Endothelial cell of umbilical vein (primary cell): ENCODE data around the gene MAN1A2. TPM values are rescaled to one million over a fixed set of nuclear protein-coding genes. Genes with fewer than 3 reads are reported as not detected.
A peak's percentile ranks its signal among the peaks of the same experiment; 100 is the strongest.

Experiments used
- BruUV-seq: library from RNA; stranded (reverse); fragments of 400-500 nt; replicated peaks from 2 replicates; lab custom pipeline; 2021; lab: Mats Ljungman, UMichigan
- CTCF ChIA-PET: fragments of 300-600, 350-600 bp; sonication (Branson Sonifier 250); formaldehyde crosslinking; loops from one replicate; lab custom pipeline; 2021; ENCODE audit warnings: antibody characterized with exemption, inconsistent platforms; lab: Charles Lee
- POLR2A ChIA-PET: fragments of 300-600, 350-600 bp; sonication (Branson Sonifier 250); formaldehyde crosslinking; loops from one replicate; lab custom pipeline; 2021; ENCODE audit warnings: antibody characterized with exemption, inconsistent platforms; lab: Charles Lee
- DNase-seq: peaks from one replicate; pipeline ENCODE4 v3.0.0-alpha.2; 2011; ENCODE audit warnings: low read depth, low spot score
- FAIRE-seq: peaks from 2 replicates; lab custom pipeline; 2011; peaks lifted over from hg19 to GRCh38; lab: Jason Lieb, UNC
- H2AFZ ChIP-seq: 2 replicates; pipeline ENCODE4 v1.6.0; 2012; ENCODE audit warnings: low read depth, low read length, control low read depth, inconsistent platforms
- H3K27ac ChIP-seq: 2 replicates; pipeline ENCODE4 v1.5.1; 2011; ENCODE audit warnings: low read depth, mild to moderate bottlenecking, control low read depth, low read length, moderate library complexity; ENCODE audit not compliant: insufficient read depth
- H3K27me3 ChIP-seq, 2 experiments: 2 replicates each; pipeline versions ENCODE4 v1.6.0 to v1.6.1; 2011; ENCODE audit warnings: low read length in 2 of 2, mixed read lengths in 1 of 2; ENCODE audit not compliant: control insufficient read depth in 2 of 2, insufficient read depth in 2 of 2
- H3K36me3 ChIP-seq, 2 experiments: 2 replicates in 1 of 2; 3 replicates in 1 of 2; pipeline ENCODE4 v1.5.1; 2011; ENCODE audit warnings: low read length in 2 of 2, mild to moderate bottlenecking in 1 of 2, moderate library complexity in 1 of 2; ENCODE audit not compliant: control insufficient read depth in 2 of 2, insufficient read depth in 2 of 2; ENCODE audit errors: extremely low read depth in 1 of 2
- H3K4me1 ChIP-seq: 3 replicates; pipeline ENCODE4 v1.5.1; 2011; ENCODE audit warnings: mild to moderate bottlenecking, low read length; ENCODE audit not compliant: control insufficient read depth, insufficient read depth; ENCODE audit errors: extremely low read depth
- H3K4me2 ChIP-seq: 2 replicates; pipeline ENCODE4 v1.6.1; 2011; ENCODE audit warnings: low read length, control low read depth, mixed read lengths; ENCODE audit not compliant: insufficient read depth
- H3K4me3 ChIP-seq, 3 experiments: fragments of 200-600 bp in 1 of 3; sonication (generic), shearing (Covaris generic) in 1 of 3; replicated peaks in 1 of 3; 2 replicates each; pipeline ENCODE4 v1.5.1; 2011 to 2016; ENCODE audit warnings: control low read depth in 3 of 3, low read length in 3 of 3, mild to moderate bottlenecking in 2 of 3, inconsistent platforms in 1 of 3, low read depth in 1 of 3, moderate library complexity in 1 of 3; ENCODE audit not compliant: insufficient read depth in 1 of 3
- H3K79me2 ChIP-seq: 2 replicates; pipeline ENCODE4 v1.6.0; 2012; ENCODE audit warnings: low read length, inconsistent platforms; ENCODE audit not compliant: control insufficient read depth, insufficient read depth
- H3K9ac ChIP-seq: replicated peaks from 2 replicates; pipeline ENCODE3; 2011; ENCODE audit warnings: low read length, control low read depth; ENCODE audit not compliant: insufficient read depth; ENCODE audit errors: extremely low read depth
- H3K9me1 ChIP-seq: replicated peaks from 3 replicates; pipeline ENCODE4 v1.6.0; 2011; ENCODE audit warnings: mild to moderate bottlenecking, low read length; ENCODE audit not compliant: control insufficient read depth, insufficient read depth; ENCODE audit errors: extremely low read depth
- H3K9me3 ChIP-seq: replicated peaks from 2 replicates; pipeline ENCODE4 v1.5.1; 2012; ENCODE audit warnings: low read length, inconsistent platforms; ENCODE audit not compliant: control insufficient read depth, insufficient read depth
- H4K20me1 ChIP-seq: replicated peaks from 2 replicates; pipeline ENCODE3; 2011; ENCODE audit warnings: mild to moderate bottlenecking, low read length; ENCODE audit not compliant: control insufficient read depth, insufficient read depth; ENCODE audit errors: extremely low read depth
- CTCF ChIP-seq, 2 donors: IDR thresholded peaks; 1 replicate in 1 of 2; 2 replicates in 1 of 2; pipeline ENCODE4 v1.5.1; 2011; ENCODE audit warnings: low read length in 2 of 2, mild to moderate bottlenecking in 2 of 2, moderate library complexity in 2 of 2, control low read depth in 1 of 2, inconsistent platforms in 1 of 2, low read depth in 1 of 2; ENCODE audit not compliant: insufficient read depth in 1 of 2; ENCODE audit errors: extremely low read depth in 1 of 2
- EZH2 ChIP-seq: IDR thresholded peaks from 2 replicates; pipeline ENCODE4 v1.6.1; 2012; ENCODE audit warnings: borderline replicate concordance, low read depth, mild to moderate bottlenecking, moderate library complexity, low read length, inconsistent platforms; ENCODE audit not compliant: severe bottlenecking
- FOS ChIP-seq: IDR thresholded peaks from 2 replicates; pipeline ENCODE4 v1.6.1; 2011; ENCODE audit warnings: mild to moderate bottlenecking, low read length, moderate library complexity, borderline replicate concordance; ENCODE audit not compliant: insufficient read depth
- GATA2 ChIP-seq: IDR thresholded peaks from 2 replicates; pipeline ENCODE4 v1.7.0; 2011; ENCODE audit warnings: low read depth, mild to moderate bottlenecking, moderate library complexity, mixed read lengths, low read length; ENCODE audit not compliant: insufficient read length, insufficient read depth
- JUN ChIP-seq: IDR thresholded peaks from 2 replicates; pipeline ENCODE4 v1.6.1; 2011; ENCODE audit warnings: borderline replicate concordance, low read depth; ENCODE audit not compliant: insufficient read length, insufficient read depth
- MAX ChIP-seq: IDR thresholded peaks from 2 replicates; pipeline ENCODE4 v1.6.1; 2011; ENCODE audit not compliant: insufficient read depth, insufficient read length
- MYC ChIP-seq: IDR thresholded peaks from one replicate; pipeline ENCODE4 v1.6.1; 2011; ENCODE audit warnings: mild to moderate bottlenecking, low read depth, low read length
- POLR2A ChIP-seq: IDR thresholded peaks from 2 replicates; pipeline ENCODE4 v1.6.1; 2012; ENCODE audit warnings: low read depth, mild to moderate bottlenecking, control low read depth, low read length
- POLR2AphosphoS5 ChIP-seq: IDR thresholded peaks from 2 replicates; pipeline ENCODE4 v1.6.1; 2012; ENCODE audit warnings: low read depth, mild to moderate bottlenecking, control low read depth, low read length, moderate library complexity; ENCODE audit not compliant: insufficient read depth
- dilution Hi-C: fragments of 300-500 bp; cut with MboI; formaldehyde crosslinking; loops from one replicate; pipeline ENCODE4 v1.15.0; 2019; ENCODE audit warnings: low sequenced_read_pairs; ENCODE audit not compliant: extremely low pct_ligation_motif_present
- intact Hi-C: fragments of 100-400 bp; cut with micrococcal nuclease; formaldehyde crosslinking; loops from one replicate; pipeline ENCODE4 v1.10.0; 2022
- polyA plus RNA-seq, 4 experiments: library from polyadenylated mRNA; depleted of rRNA in 3 of 4; stranded (reverse) in 3 of 4; unstranded in 1 of 4; fragments of >200 nt; gene quantifications; 2 replicates each; pipeline versions ENCODE4 v1.2.1 to v1.2.3, GENCODE V29; 2011 to 2012; ENCODE audit warnings: missing spikeins in 1 of 4
- total RNA-seq: library from RNA; stranded (reverse); gene quantifications from 2 replicates; pipeline ENCODE4 v1.2.3, GENCODE V29; 2021

Gene MAN1A2
- total and polyA plus RNA-seq, 2 donors (not counting 3 experiments of a cell fraction or from before 2014, with no cell fraction given), result 13.5 to 36.2 TPM

GRCh38 chr1:117370071-117370470 is 2.8 kb downstream of the MAN1A2 start:
- FAIRE-seq (no peak), DNase-seq (peak; percentile 21)
- H4K20me1 ChIP-seq, result peaks cover 10% of the 10 kb centered on the region
- H3K27me3 ChIP-seq, result no peaks in the 10 kb centered on the region
- H3K27ac ChIP-seq, result no peak overlapping the region
- TF ChIP-seq MAX (no peak), EZH2 (no peak), JUN (no peak), POLR2AphosphoS5 (no peak), FOS (no peak), GATA2 (no peak), POLR2A (no peak), CTCF (IDR thresholded peaks at IDR 0.05; ENCODE audit: extremely low read depth in 1 of 2, insufficient read depth in 1 of 2, low read depth in 1 of 2, low read length in 2 of 2) (no peak), MYC (no peak)
- intact Hi-C loops (loop anchor here (5.0 kb wide), 1 partner anchor 62 kb away; no protein-coding TSS in a partner anchor), dilution Hi-C loops (no loop called here)
- H2AFZ ChIP-seq, result no peak overlapping the region
- no peaks in the 10 kb centered on the region for H3K9me1 ChIP-seq
- H3K4me2 ChIP-seq, result peak overlapping the region; percentile 100
- ChIA-PET POLR2A (no interaction called here), CTCF (interaction anchor here (0.6 to 1.6 kb wide), 4 partner anchors 25 to 384 kb away, joined by 3 to 7 read pairs (median 4); no protein-coding TSS in a partner anchor)
- H3K4me3 ChIP-seq, result peak overlapping the region; percentile 6 to 96 (median 92)
- H3K9me3 ChIP-seq, result no peaks in the 10 kb centered on the region
- H3K4me1 ChIP-seq, result peaks cover 33% of the 10 kb centered on the region
- no TSS peak for BruUV-seq
- no peak overlapping the region for H3K9ac ChIP-seq
- H3K36me3 ChIP-seq, result no peaks in the 10 kb centered on the region
- H3K79me2 ChIP-seq, result peaks cover 58% of the 10 kb centered on the region
